ENCODE results near the gene SLC13A5. TPM values are rescaled to one million over a fixed set of nuclear protein-coding genes. Genes with fewer than 3 reads are reported as not detected.

SLC13A5 gene
- total and polyA plus RNA-seq, 10 of the 15 experiments (the other 5 are each of a cell fraction or from before 2014, with no cell fraction given), result 0.23 TPM; not detected in 9

DNA sequence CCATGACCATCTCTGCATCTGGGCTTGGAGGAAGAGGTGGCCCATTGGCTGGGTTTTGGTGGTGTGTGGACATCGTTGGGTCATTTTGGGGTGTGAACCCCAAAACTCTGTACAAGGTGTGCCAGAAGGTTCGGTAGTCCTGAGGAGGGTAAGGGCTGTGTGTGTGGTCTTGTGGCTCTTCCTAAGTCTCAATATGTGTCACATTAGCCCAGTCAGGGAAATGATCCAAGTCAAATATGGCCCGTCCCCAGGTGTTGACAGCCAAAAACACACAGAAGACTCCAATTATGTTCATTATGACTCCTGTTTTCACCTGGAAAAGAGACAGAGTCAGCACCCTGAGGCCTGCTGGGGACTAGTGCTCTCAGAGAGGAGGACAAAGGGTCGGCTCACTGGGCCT lies 27.1 kb downstream of the SLC13A5 start:
- no peak overlapping the region for H3K4me3 ChIP-seq
- peaks cover 4% of the 10 kb centered on the region for H3K4me1 ChIP-seq (ENCODE audit: control insufficient read depth, insufficient read depth, low read length)
- in situ Hi-C loops (cut with MboI), result no loop called here
- H3K27me3 ChIP-seq (replicated peaks in 1 of 2; ENCODE audit: control insufficient read depth in 2 of 2, insufficient read depth in 2 of 2, low read length in 1 of 2), result no peaks in the 10 kb centered on the region; a peak in 1 of 4 replicates
- WGBS (ENCODE audit: insufficient coverage, insufficient replicate concordance, low lambda C conversion rate, missing lambda C conversion rate), result 14% methylated on average over 4 of the region's 4 CpGs
- no TSS peak for BruUV-seq (replicated peaks)
- H3K9me3 ChIP-seq (replicated peaks; ENCODE audit: control insufficient read depth, insufficient read depth, low read length), result no peaks in the 10 kb centered on the region
- no peak overlapping the region for H3K9ac ChIP-seq (ENCODE audit: control insufficient read depth, insufficient read depth, low read length)
- intact Hi-C loops (cut with micrococcal nuclease; ENCODE audit: unreplicated experiment), result no loop called here
- no peak for ATAC-seq
- TF ChIP-seq IKZF1 (conservative IDR thresholded peaks at IDR 0.05) (no peak), MEF2A (IDR thresholded peaks at IDR 0.05; ENCODE audit: insufficient read depth, low read depth, low read length) (no peak), ZSCAN29 (IDR thresholded peaks at IDR 0.05) (no peak), SIN3A (IDR thresholded peaks at IDR 0.05; ENCODE audit: low read depth, low read length) (no peak)
- TF ChIP-seq, protein P1, sequence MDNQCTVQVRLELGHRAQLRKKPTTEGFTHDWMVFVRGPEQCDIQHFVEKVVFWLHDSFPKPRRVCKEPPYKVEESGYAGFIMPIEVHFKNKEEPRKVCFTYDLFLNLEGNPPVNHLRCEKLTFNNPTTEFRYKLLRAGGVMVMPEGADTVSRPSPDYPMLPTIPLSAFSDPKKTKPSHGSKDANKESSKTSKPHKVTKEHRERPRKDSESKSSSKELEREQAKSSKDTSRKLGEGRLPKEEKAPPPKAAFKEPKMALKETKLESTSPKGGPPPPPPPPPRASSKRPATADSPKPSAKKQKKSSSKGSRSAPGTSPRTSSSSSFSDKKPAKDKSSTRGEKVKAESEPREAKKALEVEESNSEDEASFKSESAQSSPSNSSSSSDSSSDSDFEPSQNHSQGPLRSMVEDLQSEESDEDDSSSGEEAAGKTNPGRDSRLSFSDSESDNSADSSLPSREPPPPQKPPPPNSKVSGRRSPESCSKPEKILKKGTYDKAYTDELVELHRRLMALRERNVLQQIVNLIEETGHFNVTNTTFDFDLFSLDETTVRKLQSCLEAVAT (IDR thresholded peaks at IDR 0.05), result no peak
- TF ChIP-seq, protein P2, sequence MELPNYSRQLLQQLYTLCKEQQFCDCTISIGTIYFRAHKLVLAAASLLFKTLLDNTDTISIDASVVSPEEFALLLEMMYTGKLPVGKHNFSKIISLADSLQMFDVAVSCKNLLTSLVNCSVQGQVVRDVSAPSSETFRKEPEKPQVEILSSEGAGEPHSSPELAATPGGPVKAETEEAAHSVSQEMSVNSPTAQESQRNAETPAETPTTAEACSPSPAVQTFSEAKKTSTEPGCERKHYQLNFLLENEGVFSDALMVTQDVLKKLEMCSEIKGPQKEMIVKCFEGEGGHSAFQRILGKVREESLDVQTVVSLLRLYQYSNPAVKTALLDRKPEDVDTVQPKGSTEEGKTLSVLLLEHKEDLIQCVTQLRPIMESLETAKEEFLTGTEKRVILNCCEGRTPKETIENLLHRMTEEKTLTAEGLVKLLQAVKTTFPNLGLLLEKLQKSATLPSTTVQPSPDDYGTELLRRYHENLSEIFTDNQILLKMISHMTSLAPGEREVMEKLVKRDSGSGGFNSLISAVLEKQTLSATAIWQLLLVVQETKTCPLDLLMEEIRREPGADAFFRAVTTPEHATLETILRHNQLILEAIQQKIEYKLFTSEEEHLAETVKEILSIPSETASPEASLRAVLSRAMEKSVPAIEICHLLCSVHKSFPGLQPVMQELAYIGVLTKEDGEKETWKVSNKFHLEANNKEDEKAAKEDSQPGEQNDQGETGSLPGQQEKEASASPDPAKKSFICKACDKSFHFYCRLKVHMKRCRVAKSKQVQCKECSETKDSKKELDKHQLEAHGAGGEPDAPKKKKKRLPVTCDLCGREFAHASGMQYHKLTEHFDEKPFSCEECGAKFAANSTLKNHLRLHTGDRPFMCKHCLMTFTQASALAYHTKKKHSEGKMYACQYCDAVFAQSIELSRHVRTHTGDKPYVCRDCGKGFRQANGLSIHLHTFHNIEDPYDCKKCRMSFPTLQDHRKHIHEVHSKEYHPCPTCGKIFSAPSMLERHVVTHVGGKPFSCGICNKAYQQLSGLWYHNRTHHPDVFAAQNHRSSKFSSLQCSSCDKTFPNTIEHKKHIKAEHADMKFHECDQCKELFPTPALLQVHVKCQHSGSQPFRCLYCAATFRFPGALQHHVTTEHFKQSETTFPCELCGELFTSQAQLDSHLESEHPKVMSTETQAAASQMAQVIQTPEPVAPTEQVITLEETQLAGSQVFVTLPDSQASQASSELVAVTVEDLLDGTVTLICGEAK (IDR thresholded peaks at IDR 0.05; ENCODE audit: borderline replicate concordance), result no peak
- POLR2A ChIA-PET, result no interaction called here
- H3K79me2 ChIP-seq (ENCODE audit: control insufficient read depth, insufficient read depth, low read length), result no peaks in the 10 kb centered on the region
- H3K36me3 ChIP-seq (ENCODE audit: control insufficient read depth in 2 of 2, insufficient read depth in 2 of 2, low read length in 1 of 2), result no peaks in the 10 kb centered on the region
- H3K27ac ChIP-seq (ENCODE audit: control insufficient read depth, insufficient read depth), result no peak overlapping the region
- SMC1A ChIA-PET (ENCODE audit: uncharacterized antibody, unreplicated experiment), result no interaction called here
- RAD21 ChIA-PET (ENCODE audit: unreplicated experiment), result no interaction called here
- no peak for FAIRE-seq
- no peaks in the 10 kb centered on the region for H4K20me1 ChIP-seq (ENCODE audit: control insufficient read depth, insufficient read depth)
- H3K4me2 ChIP-seq (ENCODE audit: control insufficient read depth, insufficient read depth), result no peak overlapping the region
- CTCF ChIA-PET, result no interaction called here
- H2AFZ ChIP-seq (ENCODE audit: control insufficient read depth, low read depth, low read length), result no peak overlapping the region
- DNase-seq (ENCODE audit: low read depth, low spot score), result no peak
